HEK293 (cell line): ENCODE results near the gene LONP2.

ENCODE experiments used
- CTCF ChIA-PET: fragments of 350-600 bp; formaldehyde crosslinking; extraction: SDS; loops from one replicate; lab custom pipeline; 2021; ENCODE audit warnings: antibody characterized with exemption; lab: Yijun Ruan, JAX
- POLR2A ChIA-PET: fragments of 300-600 bp; formaldehyde crosslinking; extraction: SDS; loops from one replicate; lab custom pipeline; 2020; ENCODE audit warnings: antibody characterized with exemption, inconsistent platforms; lab: Yijun Ruan, JAX
- H3K27ac ChIP-seq: fragments of 200-500 bp; sonication (Bioruptor generic); 2 replicates; pipeline ENCODE4 v1.5.1; 2014; ENCODE audit warnings: low read depth, low read length, control low read depth, inconsistent platforms; ENCODE audit errors: extremely low read depth
- H3K36me3 ChIP-seq, 2 experiments: fragments of 200-500 bp in 1 of 2; sonication (Bioruptor generic) in 1 of 2; 1 replicate in 1 of 2; 2 replicates in 1 of 2; pipeline ENCODE4 v1.5.1; 2014 to 2017; ENCODE audit warnings: inconsistent platforms in 2 of 2, low read length in 2 of 2; ENCODE audit not compliant: control insufficient read depth in 2 of 2, insufficient read depth in 1 of 2
- H3K4me1 ChIP-seq: fragments of 200-500 bp; sonication (Bioruptor generic); 2 replicates; pipeline ENCODE4 v1.5.1; 2014; ENCODE audit warnings: mild to moderate bottlenecking, low read length, inconsistent platforms; ENCODE audit not compliant: control insufficient read depth, insufficient read depth
- H3K4me3 ChIP-seq: 2 replicates; pipeline ENCODE4 v1.5.1; 2011; ENCODE audit warnings: low read depth, mild to moderate bottlenecking, control low read depth, low read length, moderate library complexity
- H3K9me3 ChIP-seq: fragments of 200-500 bp; sonication (Bioruptor generic); 2 replicates; pipeline ENCODE4 v1.5.1; 2014; ENCODE audit warnings: low read depth, low read length, inconsistent platforms; ENCODE audit not compliant: control insufficient read depth, insufficient read depth
- ATF2 ChIP-seq: fragments of 450-650 bp; formaldehyde crosslinking; IDR thresholded peaks from 2 replicates; pipeline ENCODE4 v1.5.1; 2016; ENCODE audit warnings: missing biosample characterization, missing genetic modification characterization, low read depth
- PRDM6 ChIP-seq: fragments of 450-650 bp; formaldehyde crosslinking; IDR thresholded peaks from 2 replicates; pipeline ENCODE4 v1.5.1; 2017; ENCODE audit warnings: missing biosample characterization, missing genetic modification characterization
- SP7 ChIP-seq: fragments of 450-650 bp; formaldehyde crosslinking; IDR thresholded peaks from 2 replicates; pipeline ENCODE4 v1.5.1; 2016; ENCODE audit warnings: missing biosample characterization, missing genetic modification characterization
- ZBTB10 ChIP-seq: fragments of 450-650 bp; formaldehyde crosslinking; IDR thresholded peaks from 2 replicates; pipeline ENCODE4 v1.5.1; 2016; ENCODE audit warnings: missing biosample characterization, missing genetic modification characterization
- ZBTB21 ChIP-seq: fragments of 450-650 bp; formaldehyde crosslinking; IDR thresholded peaks from 2 replicates; pipeline ENCODE4 v1.5.1; 2017; ENCODE audit warnings: missing biosample characterization, missing genetic modification characterization
- ZNF629 ChIP-seq: fragments of 450-650 bp; formaldehyde crosslinking; IDR thresholded peaks from 2 replicates; pipeline ENCODE4 v1.5.1; 2017; ENCODE audit warnings: missing biosample characterization, missing genetic modification characterization
- ZNF777 ChIP-seq: fragments of 450-650 bp; formaldehyde crosslinking; IDR thresholded peaks from 2 replicates; pipeline ENCODE4 v1.5.1; 2017; ENCODE audit warnings: missing biosample characterization, missing genetic modification characterization, borderline replicate concordance
- TF ChIP-seq, protein P1 (sequence below): fragments of 450-650 bp; formaldehyde crosslinking; IDR thresholded peaks from 2 replicates; pipeline ENCODE4 v1.5.1; 2016; ENCODE audit warnings: missing biosample characterization, missing genetic modification characterization

LONP2 gene

DNA sequence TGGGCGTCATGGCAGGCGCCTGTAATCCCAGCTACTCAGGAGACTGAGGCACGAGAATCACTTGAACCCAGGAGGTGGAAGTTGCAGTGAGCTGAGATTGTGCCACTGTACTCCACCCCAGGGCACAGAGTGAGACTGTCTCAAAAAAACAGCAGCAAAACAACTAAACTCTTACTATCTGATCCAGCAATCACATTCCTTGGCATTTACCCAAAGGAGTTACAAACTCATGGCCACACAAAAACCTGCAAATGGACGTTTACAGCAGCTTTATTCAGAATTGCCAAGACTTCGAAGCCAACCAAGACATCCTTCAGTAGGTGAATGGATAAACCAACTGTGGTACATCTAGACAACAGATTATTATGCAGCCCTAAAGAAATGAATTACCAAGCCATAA is 137.1 kb downstream of the LONP2 start (continued):
- TF ChIP-seq, protein P1, sequence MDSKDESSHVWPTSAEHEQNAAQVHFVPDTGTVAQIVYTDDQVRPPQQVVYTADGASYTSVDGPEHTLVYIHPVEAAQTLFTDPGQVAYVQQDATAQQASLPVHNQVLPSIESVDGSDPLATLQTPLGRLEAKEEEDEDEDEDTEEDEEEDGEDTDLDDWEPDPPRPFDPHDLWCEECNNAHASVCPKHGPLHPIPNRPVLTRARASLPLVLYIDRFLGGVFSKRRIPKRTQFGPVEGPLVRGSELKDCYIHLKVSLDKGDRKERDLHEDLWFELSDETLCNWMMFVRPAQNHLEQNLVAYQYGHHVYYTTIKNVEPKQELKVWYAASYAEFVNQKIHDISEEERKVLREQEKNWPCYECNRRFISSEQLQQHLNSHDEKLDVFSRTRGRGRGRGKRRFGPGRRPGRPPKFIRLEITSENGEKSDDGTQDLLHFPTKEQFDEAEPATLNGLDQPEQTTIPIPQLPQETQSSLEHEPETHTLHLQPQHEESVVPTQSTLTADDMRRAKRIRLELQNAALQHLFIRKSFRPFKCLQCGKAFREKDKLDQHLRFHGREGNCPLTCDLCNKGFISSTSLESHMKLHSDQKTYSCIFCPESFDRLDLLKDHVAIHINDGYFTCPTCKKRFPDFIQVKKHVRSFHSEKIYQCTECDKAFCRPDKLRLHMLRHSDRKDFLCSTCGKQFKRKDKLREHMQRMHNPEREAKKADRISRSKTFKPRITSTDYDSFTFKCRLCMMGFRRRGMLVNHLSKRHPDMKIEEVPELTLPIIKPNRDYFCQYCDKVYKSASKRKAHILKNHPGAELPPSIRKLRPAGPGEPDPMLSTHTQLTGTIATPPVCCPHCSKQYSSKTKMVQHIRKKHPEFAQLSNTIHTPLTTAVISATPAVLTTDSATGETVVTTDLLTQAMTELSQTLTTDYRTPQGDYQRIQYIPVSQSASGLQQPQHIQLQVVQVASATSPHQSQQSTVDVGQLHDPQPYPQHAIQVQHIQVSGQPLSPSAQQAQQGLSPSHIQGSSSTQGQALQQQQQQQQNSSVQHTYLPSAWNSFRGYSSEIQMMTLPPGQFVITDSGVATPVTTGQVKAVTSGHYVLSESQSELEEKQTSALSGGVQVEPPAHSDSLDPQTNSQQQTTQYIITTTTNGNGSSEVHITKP (tag by site-specific recombination), result 0 out of 2 replicates have a peak, but pooled peaks have one; percentile 17

- H3K9me3 ChIP-seq, result no peaks in the 10 kb centered on the region
- ChIA-PET POLR2A (no interaction called here), CTCF (interaction anchor here (0.9 to 1.3 kb wide), 2 partner anchors 144 to 241 kb away, joined by 3 read pairs; no protein-coding TSS in a partner anchor)
- no peak overlapping the region for H3K27ac ChIP-seq
- H3K4me1 ChIP-seq, result peaks cover 8% of the 10 kb centered on the region; the same call in 1 of the 2 replicates
- H3K4me3 ChIP-seq, result no peak overlapping the region
- TF ChIP-seq ZBTB10 (no peak), ZBTB21 (tag by site-specific recombination) (0 out of 2 replicates have a peak, but pooled peaks have one; percentile 23), ATF2 (tag by site-specific recombination) (0 out of 2 replicates have a peak, but pooled peaks have one; percentile 46), ZNF629 (tag by site-specific recombination) (0 out of 2 replicates have a peak, but pooled peaks have one; percentile 15)
- H3K36me3 ChIP-seq, result no peaks in the 10 kb centered on the region; a peak in 1 of 3 replicates
Measured at GRCh38 chr16:48382131-48382530, 138.0 kb downstream of the LONP2 start.

DNA sequence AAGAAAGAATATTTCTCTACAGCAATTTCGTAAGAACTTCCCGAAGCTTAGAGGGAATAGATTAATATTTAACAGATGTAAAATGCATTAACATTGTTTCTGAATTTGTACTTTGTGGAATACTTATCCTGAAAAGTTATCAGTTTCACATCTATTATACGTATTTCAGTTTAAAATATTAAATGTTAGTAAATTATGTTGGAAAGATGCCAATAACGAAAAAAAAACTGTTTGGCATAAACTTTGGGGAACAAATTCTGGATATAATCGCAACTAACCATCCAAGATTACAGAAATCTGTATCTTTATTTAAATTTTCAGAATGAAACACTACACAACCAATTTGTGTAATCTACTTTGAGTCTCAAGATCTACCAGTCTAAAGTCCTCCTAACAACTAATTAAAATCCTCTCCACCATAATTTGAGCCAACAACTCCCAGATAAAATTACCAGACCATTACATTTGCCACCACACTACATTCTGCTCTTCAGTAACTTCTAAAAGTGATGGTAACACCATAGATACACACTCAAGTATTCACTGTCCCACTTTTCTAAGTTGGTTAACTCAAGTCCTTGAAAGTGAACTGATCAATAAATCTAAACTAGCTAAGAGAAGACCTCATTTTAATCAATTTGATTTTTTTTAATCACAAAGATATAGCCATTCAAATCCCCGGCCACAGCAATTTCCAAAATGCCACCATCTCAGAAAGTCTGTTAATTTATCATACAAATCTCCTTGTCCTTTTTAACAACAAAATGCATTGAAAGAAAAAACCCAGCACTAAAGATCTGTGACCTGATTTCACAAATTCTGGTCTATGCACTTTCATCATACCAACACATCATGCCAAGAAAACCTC is 139.1 kb downstream of the LONP2 start:
- POLR2A ChIA-PET, result interaction anchor here (0.6 to 3.6 kb wide), 2 partner anchors 17 to 1574 kb away, joined by 7 to 31 read pairs; no protein-coding TSS in a partner anchor
- Histone ChIP-seq H3K36me3 (no peaks in the 10 kb centered on the region; a peak in 1 of 3 replicates), H3K9me3 (no peaks in the 10 kb centered on the region), H3K4me3 (peak overlapping the region; percentile 84), H3K4me1 (peaks cover 8% of the 10 kb centered on the region; the same call in 1 of the 2 replicates), H3K27ac (no peak overlapping the region)
- CTCF ChIA-PET, result interaction anchor here (0.6 to 1.3 kb wide), 5 partner anchors 29 to 384 kb away, joined by 3 to 5 read pairs (median 3); no protein-coding TSS in a partner anchor
- peak; percentile 52 for TF ChIP-seq SP7 (tag by site-specific recombination)
- no peak for TF ChIP-seq ZNF777 (tag by site-specific recombination)
- 0 out of 2 replicates have a peak, but pooled peaks have one; percentile 5 for TF ChIP-seq PRDM6 (tag by site-specific recombination)
